GM23338 (cell line): ENCODE results near the gene UNC5A. TPM values are rescaled to one million over a fixed set of nuclear protein-coding genes. Genes with fewer than 3 reads are reported as not detected.

ENCODE experiments used
- ATAC-seq: fragments of 200-7000 bp; cut with Tn5 transposase; 3 replicates; pipeline ENCODE4 v1.9.1; 2020
- DNase-seq: peaks from one replicate; pipeline ENCODE4 v3.0.0-alpha.2; 2015; ENCODE audit warnings: low spot score
- H2AFZ ChIP-seq: fragments of 200-600 bp; sonication (generic); 2 replicates; pipeline ENCODE4 v1.8.0; 2016; ENCODE audit warnings: antibody characterized with exemption, mild to moderate bottlenecking, moderate library complexity
- H3F3A ChIP-seq: fragments of 200-600 bp; sonication (generic); replicated peaks from 2 replicates; pipeline ENCODE4 v1.8.0; 2017; ENCODE audit warnings: antibody characterized with exemption, mixed run types, low read depth
- H3K27ac ChIP-seq: fragments of 200-600 bp; sonication (generic); 2 replicates; pipeline ENCODE4 v1.6.1; 2016; ENCODE audit warnings: low read depth
- H3K27me3 ChIP-seq: fragments of 200-600 bp; sonication (generic); 2 replicates; pipeline ENCODE4 v1.8.0; 2016; ENCODE audit warnings: mild to moderate bottlenecking, mixed run types, moderate library complexity; ENCODE audit not compliant: insufficient read depth
- H3K36me3 ChIP-seq: fragments of 200-600 bp; sonication (generic); 2 replicates; pipeline ENCODE4 v1.8.0; 2016; ENCODE audit warnings: mild to moderate bottlenecking; ENCODE audit not compliant: insufficient read depth
- H3K4me1 ChIP-seq: fragments of 200-600 bp; sonication (generic); 2 replicates; pipeline ENCODE4 v1.8.0; 2016; ENCODE audit warnings: mild to moderate bottlenecking, moderate library complexity; ENCODE audit not compliant: insufficient read depth
- H3K4me2 ChIP-seq: fragments of 200-600 bp; sonication (generic); 2 replicates; pipeline ENCODE4 v1.7.1; 2017; ENCODE audit warnings: mixed run types
- H3K4me3 ChIP-seq: fragments of 200-600 bp; sonication (generic); 2 replicates; pipeline ENCODE4 v1.6.1; 2016; ENCODE audit warnings: mixed run types
- H3K79me2 ChIP-seq: fragments of 200-600 bp; sonication (generic); replicated peaks from 2 replicates; pipeline ENCODE4 v1.8.0; 2017; ENCODE audit warnings: mild to moderate bottlenecking; ENCODE audit not compliant: insufficient read depth
- H3K9me2 ChIP-seq: fragments of 200-600 bp; sonication (generic); 2 replicates; pipeline ENCODE4 v1.8.0; 2017; ENCODE audit not compliant: insufficient read depth
- H4K20me1 ChIP-seq: fragments of 200-600 bp; sonication (generic); replicated peaks from 2 replicates; pipeline ENCODE4 v1.8.0; 2017; ENCODE audit warnings: mild to moderate bottlenecking; ENCODE audit not compliant: insufficient read depth
- H3K27ac Mint-ChIP-seq: 2 replicates; pipeline ENCODE4 v1.8.0; 2020; ENCODE audit warnings: inconsistent platforms, mild to moderate bottlenecking, moderate library complexity, mixed read lengths
- H3K27me3 Mint-ChIP-seq: 3 replicates; pipeline ENCODE4 v1.8.0; 2022; ENCODE audit warnings: low read depth, mild to moderate bottlenecking, moderate library complexity, mixed read lengths, inconsistent platforms; ENCODE audit not compliant: insufficient read depth, poor library complexity
- H3K36me3 Mint-ChIP-seq: 3 replicates; pipeline ENCODE4 v1.8.0; 2021; ENCODE audit warnings: low read depth, mild to moderate bottlenecking, inconsistent platforms, moderate library complexity, mixed read lengths
- H3K4me1 Mint-ChIP-seq: 3 replicates; pipeline ENCODE4 v1.8.0; 2020; ENCODE audit warnings: mild to moderate bottlenecking, inconsistent platforms, mixed read lengths
- H3K4me3 Mint-ChIP-seq: 3 replicates; pipeline ENCODE4 v1.8.0; 2021; ENCODE audit warnings: moderate library complexity, mild to moderate bottlenecking, inconsistent platforms, mixed read lengths
- H3K9me3 Mint-ChIP-seq: 3 replicates; pipeline ENCODE4 v1.8.0; 2020; ENCODE audit warnings: moderate library complexity, mild to moderate bottlenecking, inconsistent platforms, mixed read lengths
- EZH2 ChIP-seq: fragments of 200-600 bp; sonication (generic); IDR thresholded peaks from one replicate; pipeline ENCODE4 v1.8.0; 2017; ENCODE audit warnings: antibody characterized with exemption, mild to moderate bottlenecking, low read depth; ENCODE audit not compliant: unreplicated experiment
- JUNB ChIP-seq: IDR thresholded peaks from one replicate; pipeline ENCODE4 v1.6.1; 2016; ENCODE audit warnings: antibody characterized with exemption; ENCODE audit not compliant: unreplicated experiment
- STAT1 ChIP-seq: IDR thresholded peaks from one replicate; pipeline ENCODE4 v1.6.1; 2016; ENCODE audit warnings: antibody characterized with exemption; ENCODE audit not compliant: unreplicated experiment
- ZNF114 ChIP-seq: fragments of 250-450 bp; sonication (Bioruptor Pico); IDR thresholded peaks from 2 replicates; pipeline ENCODE4 v1.5.0; 2020; ENCODE audit warnings: mild to moderate bottlenecking, moderate library complexity
- ZNF331 ChIP-seq: fragments of 250-450 bp; sonication (Bioruptor Pico); IDR thresholded peaks from 2 replicates; pipeline ENCODE4 v1.5.0; 2020; ENCODE audit warnings: low read depth, mild to moderate bottlenecking, moderate library complexity
- polyA plus RNA-seq: library from polyadenylated mRNA; unstranded; fragments of >200 nt; fragmentation: Nextera tagmentation; extraction: Ambion mirVana; gene quantifications from 2 replicates; pipeline ENCODE4 v1.2.1, GENCODE V29; 2016
- total RNA-seq: library from RNA; depleted of rRNA; stranded (reverse); fragments of >200 nt; shearing (Covaris generic); gene quantifications from 2 replicates; pipeline ENCODE4 v1.2.3, GENCODE V29; 2014
- TF ChIP-seq, protein P1 (sequence below): fragments of 250-450 bp; sonication (Bioruptor Pico); IDR thresholded peaks from 2 replicates; pipeline ENCODE4 v1.5.0; 2020; ENCODE audit warnings: mild to moderate bottlenecking, moderate library complexity

UNC5A gene
- total and polyA plus RNA-seq, 2 experiments from 2014 or later, result 0.92 to 3.9 TPM

DNA sequence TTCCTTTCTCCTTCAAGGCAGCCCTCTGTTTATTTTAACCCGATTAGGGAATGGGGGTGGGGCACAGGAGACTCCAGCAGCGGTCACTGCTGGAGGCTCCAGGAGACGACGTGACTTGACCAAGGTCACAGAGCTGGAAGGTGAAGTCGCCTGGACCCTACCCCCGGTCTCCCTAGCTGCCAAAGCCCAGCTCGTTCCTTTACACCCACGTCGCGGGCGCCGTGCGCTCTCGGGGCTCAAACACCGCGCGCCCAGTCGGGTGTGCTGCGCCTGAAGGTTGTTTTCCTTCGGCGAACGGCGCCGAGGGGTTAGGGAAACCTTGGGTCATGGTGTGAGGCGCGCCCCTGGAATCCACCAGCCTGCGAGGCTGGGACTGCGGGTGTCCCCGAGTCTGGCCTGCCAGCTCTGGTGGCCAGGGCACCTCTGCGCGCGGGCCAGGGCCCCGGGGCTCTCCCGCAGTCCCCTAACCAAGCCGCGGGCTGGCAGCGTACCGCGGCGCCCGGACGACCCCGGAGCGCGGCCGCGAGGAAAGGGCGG is 747 bp upstream of the UNC5A start:
- peak overlapping the region; percentile 96 for H3K4me2 ChIP-seq
- H3F3A ChIP-seq, result no peaks in the 10 kb centered on the region
- no peaks in the 10 kb centered on the region for H3K9me2 ChIP-seq
- peak overlapping the region; percentile 100 for H2AFZ ChIP-seq
- Mint-ChIP-seq H3K9me3 (no peaks in the 10 kb centered on the region; the same call in none of the 3 replicates), H3K4me3 (peak overlapping the region; percentile 66), H3K4me1 (peaks cover 27% of the 10 kb centered on the region), H3K27ac (no peak overlapping the region), H3K27me3 (peaks cover 47% of the 10 kb centered on the region), H3K36me3 (no peaks in the 10 kb centered on the region; the same call in 1 of the 3 replicates)
- ATAC-seq (peak; percentile 8), DNase-seq (peak; percentile 45)
- no peaks in the 10 kb centered on the region for H3K36me3 ChIP-seq
- no peak overlapping the region for H3K27ac ChIP-seq
- H3K27me3 ChIP-seq, result peaks cover 50% of the 10 kb centered on the region
- H3K4me3 ChIP-seq, result peak overlapping the region; percentile 77
- TF ChIP-seq ZNF331 (CRISPR knock-in tag) (no peak), ZNF114 (CRISPR knock-in tag) (no peak), JUNB (no peak), STAT1 (no peak), EZH2 (peak; percentile 61)
- TF ChIP-seq, protein P1, sequence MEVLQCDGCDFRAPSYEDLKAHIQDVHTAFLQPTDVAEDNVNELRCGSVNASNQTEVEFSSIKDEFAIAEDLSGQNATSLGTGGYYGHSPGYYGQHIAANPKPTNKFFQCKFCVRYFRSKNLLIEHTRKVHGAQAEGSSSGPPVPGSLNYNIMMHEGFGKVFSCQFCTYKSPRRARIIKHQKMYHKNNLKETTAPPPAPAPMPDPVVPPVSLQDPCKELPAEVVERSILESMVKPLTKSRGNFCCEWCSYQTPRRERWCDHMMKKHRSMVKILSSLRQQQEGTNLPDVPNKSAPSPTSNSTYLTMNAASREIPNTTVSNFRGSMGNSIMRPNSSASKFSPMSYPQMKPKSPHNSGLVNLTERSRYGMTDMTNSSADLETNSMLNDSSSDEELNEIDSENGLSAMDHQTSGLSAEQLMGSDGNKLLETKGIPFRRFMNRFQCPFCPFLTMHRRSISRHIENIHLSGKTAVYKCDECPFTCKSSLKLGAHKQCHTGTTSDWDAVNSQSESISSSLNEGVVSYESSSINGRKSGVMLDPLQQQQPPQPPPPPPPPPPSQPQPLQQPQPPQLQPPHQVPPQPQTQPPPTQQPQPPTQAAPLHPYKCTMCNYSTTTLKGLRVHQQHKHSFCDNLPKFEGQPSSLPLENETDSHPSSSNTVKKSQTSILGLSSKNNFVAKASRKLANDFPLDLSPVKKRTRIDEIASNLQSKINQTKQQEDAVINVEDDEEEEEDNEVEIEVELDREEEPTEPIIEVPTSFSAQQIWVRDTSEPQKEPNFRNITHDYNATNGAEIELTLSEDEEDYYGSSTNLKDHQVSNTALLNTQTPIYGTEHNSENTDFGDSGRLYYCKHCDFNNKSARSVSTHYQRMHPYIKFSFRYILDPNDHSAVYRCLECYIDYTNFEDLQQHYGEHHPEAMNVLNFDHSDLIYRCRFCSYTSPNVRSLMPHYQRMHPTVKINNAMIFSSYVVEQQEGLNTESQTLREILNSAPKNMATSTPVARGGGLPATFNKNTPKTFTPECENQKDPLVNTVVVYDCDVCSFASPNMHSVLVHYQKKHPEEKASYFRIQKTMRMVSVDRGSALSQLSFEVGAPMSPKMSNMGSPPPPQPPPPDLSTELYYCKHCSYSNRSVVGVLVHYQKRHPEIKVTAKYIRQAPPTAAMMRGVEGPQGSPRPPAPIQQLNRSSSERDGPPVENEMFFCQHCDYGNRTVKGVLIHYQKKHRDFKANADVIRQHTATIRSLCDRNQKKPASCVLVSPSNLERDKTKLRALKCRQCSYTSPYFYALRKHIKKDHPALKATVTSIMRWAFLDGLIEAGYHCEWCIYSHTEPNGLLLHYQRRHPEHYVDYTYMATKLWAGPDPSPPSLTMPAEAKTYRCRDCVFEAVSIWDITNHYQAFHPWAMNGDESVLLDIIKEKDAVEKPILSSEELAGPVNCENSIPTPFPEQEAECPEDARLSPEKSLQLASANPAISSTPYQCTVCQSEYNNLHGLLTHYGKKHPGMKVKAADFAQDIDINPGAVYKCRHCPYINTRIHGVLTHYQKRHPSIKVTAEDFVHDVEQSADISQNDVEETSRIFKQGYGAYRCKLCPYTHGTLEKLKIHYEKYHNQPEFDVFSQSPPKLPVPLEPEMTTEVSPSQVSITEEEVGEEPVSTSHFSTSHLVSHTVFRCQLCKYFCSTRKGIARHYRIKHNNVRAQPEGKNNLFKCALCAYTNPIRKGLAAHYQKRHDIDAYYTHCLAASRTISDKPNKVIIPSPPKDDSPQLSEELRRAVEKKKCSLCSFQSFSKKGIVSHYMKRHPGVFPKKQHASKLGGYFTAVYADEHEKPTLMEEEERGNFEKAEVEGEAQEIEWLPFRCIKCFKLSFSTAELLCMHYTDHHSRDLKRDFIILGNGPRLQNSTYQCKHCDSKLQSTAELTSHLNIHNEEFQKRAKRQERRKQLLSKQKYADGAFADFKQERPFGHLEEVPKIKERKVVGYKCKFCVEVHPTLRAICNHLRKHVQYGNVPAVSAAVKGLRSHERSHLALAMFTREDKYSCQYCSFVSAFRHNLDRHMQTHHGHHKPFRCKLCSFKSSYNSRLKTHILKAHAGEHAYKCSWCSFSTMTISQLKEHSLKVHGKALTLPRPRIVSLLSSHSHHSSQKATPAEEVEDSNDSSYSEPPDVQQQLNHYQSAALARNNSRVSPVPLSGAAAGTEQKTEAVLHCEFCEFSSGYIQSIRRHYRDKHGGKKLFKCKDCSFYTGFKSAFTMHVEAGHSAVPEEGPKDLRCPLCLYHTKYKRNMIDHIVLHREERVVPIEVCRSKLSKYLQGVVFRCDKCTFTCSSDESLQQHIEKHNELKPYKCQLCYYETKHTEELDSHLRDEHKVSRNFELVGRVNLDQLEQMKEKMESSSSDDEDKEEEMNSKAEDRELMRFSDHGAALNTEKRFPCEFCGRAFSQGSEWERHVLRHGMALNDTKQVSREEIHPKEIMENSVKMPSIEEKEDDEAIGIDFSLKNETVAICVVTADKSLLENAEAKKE (CRISPR knock-in tag), result no peak
- H4K20me1 ChIP-seq, result 0 out of 2 replicates have a peak, but pooled peaks cover 3% of the 10 kb centered on the region
- H3K4me1 ChIP-seq, result peaks cover 10% of the 10 kb centered on the region
- H3K79me2 ChIP-seq, result no peaks in the 10 kb centered on the region
